HEK293T (cell line): ENCODE measurements around the gene LRRC37A.
"Not testable (repeated sequence)": the region's sequence is repeated elsewhere in the genome, so short reads cannot be mapped to it uniquely, and the experiment has no call there.

ENCODE experiments used
- BHLHE40 ChIP-seq: fragments of 450-650 bp; IDR thresholded peaks from 2 replicates; pipeline ENCODE4 v1.6.1; 2016; ENCODE audit warnings: mild to moderate bottlenecking, moderate library complexity, borderline replicate concordance
- ELF4 ChIP-seq: fragments of 450-650 bp; IDR thresholded peaks from 2 replicates; pipeline ENCODE4 v1.6.1; 2017; ENCODE audit warnings: antibody characterized with exemption
- FOXA1 ChIP-seq: fragments of 450-650 bp; IDR thresholded peaks from 2 replicates; pipeline ENCODE4 v1.6.1; 2016; ENCODE audit warnings: mild to moderate bottlenecking
- FOXM1 ChIP-seq: fragments of 450-650 bp; IDR thresholded peaks from 2 replicates; pipeline ENCODE4 v1.6.1; 2017; ENCODE audit warnings: mild to moderate bottlenecking, borderline replicate concordance
- SP1 ChIP-seq: fragments of 450-650 bp; IDR thresholded peaks from 2 replicates; pipeline ENCODE4 v1.6.1; 2017
- SUZ12 ChIP-seq: fragments of 450-650 bp; IDR thresholded peaks from 2 replicates; pipeline ENCODE4 v1.6.1; 2016; ENCODE audit warnings: mild to moderate bottlenecking
- ZNF384 ChIP-seq: fragments of 450-650 bp; IDR thresholded peaks from 2 replicates; pipeline ENCODE4 v1.6.1; 2016

DNA sequence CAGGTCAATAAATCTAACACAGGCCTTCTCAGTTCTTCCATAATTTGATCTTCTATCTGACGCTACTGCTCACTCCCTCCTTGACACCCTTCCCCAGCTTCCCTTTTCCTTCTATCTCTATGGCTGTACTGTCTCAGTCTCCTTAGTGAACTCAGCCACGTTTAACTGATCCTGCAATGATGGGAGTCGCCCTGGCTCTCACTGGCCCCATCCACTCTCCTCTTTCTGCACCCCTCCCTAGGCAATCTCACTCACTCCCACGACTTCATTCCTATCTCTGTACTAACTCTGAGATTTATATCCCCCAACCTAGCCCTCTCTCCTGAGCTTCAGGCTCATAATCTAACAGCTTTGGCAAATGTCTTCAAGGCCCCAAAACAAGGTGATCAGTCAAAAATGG, 58.9 kb downstream of the LRRC37A start:
- not testable (repeated sequence) for TF ChIP-seq FOXM1, SUZ12, SP1, ELF4, BHLHE40, FOXA1, ZNF384
